Suprapubic skin (tissue), 4 donors: Measurements from ENCODE around the gene NEB. TPM values are rescaled to one million over a fixed set of nuclear protein-coding genes. Genes with fewer than 3 reads are reported as not detected.
"Not testable (repeated sequence)": the region's sequence is repeated elsewhere in the genome, so short reads cannot be mapped to it uniquely, and the experiment has no call there.

Experiments used
- DNase-seq, 2 donors: peaks; one replicate each; pipeline ENCODE4 v3.0.0-alpha.2; 2019; ENCODE audit warnings: low spot score in 2 of 2
- H3K27ac ChIP-seq: fragments of 200-600 bp; sonication (generic); one replicate; pipeline ENCODE4 v1.5.1; 2019
- H3K27me3 ChIP-seq: fragments of 200-600 bp; sonication (generic); one replicate; pipeline ENCODE4 v1.5.1; 2019
- H3K36me3 ChIP-seq: fragments of 200-600 bp; sonication (generic); one replicate; pipeline ENCODE4 v1.5.1; 2019
- H3K4me1 ChIP-seq: fragments of 200-600 bp; sonication (generic); one replicate; pipeline ENCODE4 v1.5.1; 2019
- H3K4me3 ChIP-seq: fragments of 200-600 bp; sonication (generic); one replicate; pipeline ENCODE4 v1.5.1; 2019; ENCODE audit warnings: mild to moderate bottlenecking
- H3K9me3 ChIP-seq: fragments of 200-600 bp; sonication (generic); one replicate; pipeline ENCODE4 v1.5.1; 2019
- CTCF ChIP-seq, 2 donors: fragments of 200-600 bp in 1 of 2; fragments of 450-650 bp in 1 of 2; sonication (generic) in 1 of 2; IDR thresholded peaks; one replicate each; pipeline ENCODE4 v1.5.1; 2016 to 2019; ENCODE audit warnings: antibody characterized with exemption in 2 of 2, mild to moderate bottlenecking in 1 of 2, moderate library complexity in 1 of 2
- EP300 ChIP-seq: sonication (generic); formaldehyde crosslinking; IDR thresholded peaks from one replicate; pipeline ENCODE4 v1.6.1; 2017; ENCODE audit warnings: antibody characterized with exemption
- POLR2A ChIP-seq, 2 donors: fragments of 450-650 bp; IDR thresholded peaks; one replicate each; pipeline ENCODE4 v1.6.1; 2017; ENCODE audit warnings: antibody characterized with exemption in 2 of 2, mild to moderate bottlenecking in 2 of 2, moderate library complexity in 2 of 2
- POLR2AphosphoS5 ChIP-seq, 3 donors: sonication (generic); formaldehyde crosslinking; IDR thresholded peaks; one replicate each; pipeline ENCODE4 v1.6.1; 2017; ENCODE audit warnings: antibody characterized with exemption in 3 of 3
- WGBS: methylation state at CpG from one replicate; pipeline ENCODE4 v1.1.5; 2018; 5-methylcytosine and 5-hydroxymethylcytosine counted together
- total RNA-seq, 4 donors: library from RNA; depleted of rRNA; stranded (reverse); fragments of >200 nt; gene quantifications; one replicate each; pipeline ENCODE4 v1.1.0, GENCODE V29; 2016

Gene NEB
- total RNA-seq, 4 donors from 2014 or later: 5.4 to 19.1 (median 7.4) TPM

- 67% methylated on average over 2 of the region's 5 CpGs for WGBS
- not testable (repeated sequence) for H3K36me3 ChIP-seq, DNase-seq, H3K27ac ChIP-seq, H3K27me3 ChIP-seq, H3K9me3 ChIP-seq, H3K4me3 ChIP-seq, H3K4me1 ChIP-seq
- peak in 1 of 2 donors; percentile 27 for TF ChIP-seq CTCF (IDR thresholded peaks at IDR 0.05)
Observed at GRCh38 chr2:151591250-151591907, 142.9 kb downstream of the NEB start.

GRCh38 chr2:151581300-151581699 lies 153.0 kb downstream of the NEB start:
- H3K27me3 ChIP-seq, H3K4me1 ChIP-seq, H3K27ac ChIP-seq, H3K36me3 ChIP-seq, DNase-seq, H3K4me3 ChIP-seq, H3K9me3 ChIP-seq: not testable (repeated sequence)
- 61% methylated on average over 4 of the region's 5 CpGs for WGBS

GRCh38 chr2:151580697-151581096 lies 153.6 kb downstream of the NEB start:
- not testable (repeated sequence) for H3K27me3 ChIP-seq, H3K4me3 ChIP-seq, H3K9me3 ChIP-seq, H3K36me3 ChIP-seq, H3K27ac ChIP-seq, H3K4me1 ChIP-seq, DNase-seq
- WGBS: no CpG with 5 or more reads among the region's 4 CpGs

GRCh38 chr2:151577116-151577515 lies 157.2 kb downstream of the NEB start:
- Histone ChIP-seq H3K27ac (no peak overlapping the region), H3K9me3 (no peaks in the 10 kb centered on the region), H3K4me1 (no peaks in the 10 kb centered on the region), H3K36me3 (no peaks in the 10 kb centered on the region), H3K27me3 (no peaks in the 10 kb centered on the region), H3K4me3 (no peak overlapping the region)
- DNase-seq: no peak
- WGBS: 88% methylated on average over 5 of the region's 5 CpGs
- TF ChIP-seq POLR2A (IDR thresholded peaks at IDR 0.05) (no peak), EP300 (no peak), CTCF (IDR thresholded peaks at IDR 0.05) (no peak), POLR2AphosphoS5 (IDR thresholded peaks at IDR 0.05) (no peak)

- H3K27ac ChIP-seq: no peak overlapping the region
- H3K36me3 ChIP-seq: no peaks in the 10 kb centered on the region
- no peaks in the 10 kb centered on the region for H3K27me3 ChIP-seq
- 80% methylated on average over 4 of the region's 4 CpGs for WGBS
- no peaks in the 10 kb centered on the region for H3K4me1 ChIP-seq
- H3K9me3 ChIP-seq: no peaks in the 10 kb centered on the region
- TF ChIP-seq EP300: no peak
- TF ChIP-seq POLR2AphosphoS5 (IDR thresholded peaks at IDR 0.05): no peak
- no peak for TF ChIP-seq POLR2A (IDR thresholded peaks at IDR 0.05)
- TF ChIP-seq CTCF (IDR thresholded peaks at IDR 0.05): no peak
- DNase-seq: no peak
- no peak overlapping the region for H3K4me3 ChIP-seq
Observed at GRCh38 chr2:151576080-151576479, 158.2 kb downstream of the NEB start.

- Histone ChIP-seq H3K27me3 (no peaks in the 10 kb centered on the region), H3K4me3 (no peak overlapping the region), H3K4me1 (no peaks in the 10 kb centered on the region), H3K36me3 (no peaks in the 10 kb centered on the region), H3K27ac (no peak overlapping the region), H3K9me3 (no peaks in the 10 kb centered on the region)
- WGBS: 94% methylated on average over 5 of the region's 5 CpGs
- DNase-seq: no peak
- TF ChIP-seq EP300 (no peak), POLR2AphosphoS5 (IDR thresholded peaks at IDR 0.05) (no peak), POLR2A (IDR thresholded peaks at IDR 0.05) (no peak), CTCF (IDR thresholded peaks at IDR 0.05) (no peak)
Observed at GRCh38 chr2:151575338-151575737, 158.9 kb downstream of the NEB start.
